Type B pancreatic cell (in vitro differentiated cells): ENCODE measurements around the gene CHAF1B. TPM values are rescaled to one million over a fixed set of nuclear protein-coding genes. Genes with fewer than 3 reads are reported as not detected.

Experiments
- DNase-seq: peaks from one replicate; pipeline ENCODE4 v3.0.0; 2021; ENCODE audit warnings: mixed read lengths; ENCODE audit not compliant: unreplicated experiment; ENCODE audit errors: extremely low spot score
- H3K27ac Mint-ChIP-seq: 2 replicates; pipeline ENCODE4 v1.8.0; 2021; ENCODE audit warnings: mild to moderate bottlenecking, mixed read lengths
- H3K27me3 Mint-ChIP-seq: 2 replicates; pipeline ENCODE4 v1.8.0; 2021; ENCODE audit warnings: mixed read lengths
- H3K36me3 Mint-ChIP-seq: 2 replicates; pipeline ENCODE4 v1.8.0; 2021; ENCODE audit warnings: mixed read lengths
- H3K4me1 Mint-ChIP-seq: one replicate; pipeline ENCODE4 v1.8.0; 2021; ENCODE audit warnings: mixed read lengths; ENCODE audit not compliant: unreplicated experiment
- H3K4me3 Mint-ChIP-seq: 2 replicates; pipeline ENCODE4 v1.8.0; 2021; ENCODE audit warnings: mild to moderate bottlenecking, mixed read lengths
- H3K9me3 Mint-ChIP-seq: 2 replicates; pipeline ENCODE4 v1.8.0; 2021; ENCODE audit warnings: mixed read lengths
- total RNA-seq: library from RNA; stranded (reverse); gene quantifications from 2 replicates; pipeline ENCODE4 v1.2.1, GENCODE V29; 2021; ENCODE audit warnings: low replicate concordance
- TF ChIP-seq, protein P1 (sequence below): fragments of 200-600 bp; sonication (generic); conservative IDR thresholded peaks from 2 replicates; pipeline ENCODE4 v1.5.0; 2021; ENCODE audit warnings: antibody characterized with exemption, mild to moderate bottlenecking

The CHAF1B gene
- total RNA-seq, 1 donor from 2014 or later, result 17.1 TPM

DNA sequence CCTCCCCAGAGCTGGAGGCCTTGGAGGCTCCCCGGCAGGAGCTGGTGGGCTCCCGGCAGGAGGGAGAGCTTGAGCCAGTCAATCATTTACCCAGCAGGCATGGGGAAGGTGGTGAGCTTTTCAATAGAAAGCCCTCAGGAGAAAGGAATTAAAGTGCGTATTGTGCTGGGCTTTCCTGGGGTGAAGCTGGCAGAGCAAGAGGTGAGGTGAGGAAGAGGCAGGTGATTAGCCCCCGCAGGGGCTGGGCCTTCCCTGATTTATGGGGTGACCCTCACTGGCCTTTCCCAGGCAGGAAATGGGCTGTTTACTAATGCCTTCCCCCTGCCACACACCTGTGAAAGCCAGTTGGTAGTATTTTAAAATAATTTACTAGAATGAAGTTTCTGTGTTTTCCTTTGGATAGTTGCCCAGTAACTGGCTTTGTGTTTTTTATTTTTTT is 68.9 kb downstream of the CHAF1B start:
- H3K4me3 Mint-ChIP-seq, result peak overlapping the region; percentile 2
- H3K27ac Mint-ChIP-seq, result peak overlapping the region; percentile 60
- TF ChIP-seq, protein P1, sequence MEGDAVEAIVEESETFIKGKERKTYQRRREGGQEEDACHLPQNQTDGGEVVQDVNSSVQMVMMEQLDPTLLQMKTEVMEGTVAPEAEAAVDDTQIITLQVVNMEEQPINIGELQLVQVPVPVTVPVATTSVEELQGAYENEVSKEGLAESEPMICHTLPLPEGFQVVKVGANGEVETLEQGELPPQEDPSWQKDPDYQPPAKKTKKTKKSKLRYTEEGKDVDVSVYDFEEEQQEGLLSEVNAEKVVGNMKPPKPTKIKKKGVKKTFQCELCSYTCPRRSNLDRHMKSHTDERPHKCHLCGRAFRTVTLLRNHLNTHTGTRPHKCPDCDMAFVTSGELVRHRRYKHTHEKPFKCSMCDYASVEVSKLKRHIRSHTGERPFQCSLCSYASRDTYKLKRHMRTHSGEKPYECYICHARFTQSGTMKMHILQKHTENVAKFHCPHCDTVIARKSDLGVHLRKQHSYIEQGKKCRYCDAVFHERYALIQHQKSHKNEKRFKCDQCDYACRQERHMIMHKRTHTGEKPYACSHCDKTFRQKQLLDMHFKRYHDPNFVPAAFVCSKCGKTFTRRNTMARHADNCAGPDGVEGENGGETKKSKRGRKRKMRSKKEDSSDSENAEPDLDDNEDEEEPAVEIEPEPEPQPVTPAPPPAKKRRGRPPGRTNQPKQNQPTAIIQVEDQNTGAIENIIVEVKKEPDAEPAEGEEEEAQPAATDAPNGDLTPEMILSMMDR, result no peak
- peaks cover 3% of the 10 kb centered on the region for H3K27me3 Mint-ChIP-seq
- H3K36me3 Mint-ChIP-seq, result no peaks in the 10 kb centered on the region
- H3K4me1 Mint-ChIP-seq, result peaks cover 20% of the 10 kb centered on the region
- DNase-seq, result no peak
- no peaks in the 10 kb centered on the region for H3K9me3 Mint-ChIP-seq

GRCh38 chr21:36454706-36455105 is 69.5 kb downstream of the CHAF1B start:
- H3K36me3 Mint-ChIP-seq, result no peaks in the 10 kb centered on the region
- no peaks in the 10 kb centered on the region for H3K9me3 Mint-ChIP-seq
- TF ChIP-seq, protein P1, result no peak
- peaks cover 3% of the 10 kb centered on the region for H3K27me3 Mint-ChIP-seq
- DNase-seq, result no peak
- no peak overlapping the region for H3K27ac Mint-ChIP-seq
- H3K4me1 Mint-ChIP-seq, result peaks cover 20% of the 10 kb centered on the region
- H3K4me3 Mint-ChIP-seq, result no peak overlapping the region

DNA sequence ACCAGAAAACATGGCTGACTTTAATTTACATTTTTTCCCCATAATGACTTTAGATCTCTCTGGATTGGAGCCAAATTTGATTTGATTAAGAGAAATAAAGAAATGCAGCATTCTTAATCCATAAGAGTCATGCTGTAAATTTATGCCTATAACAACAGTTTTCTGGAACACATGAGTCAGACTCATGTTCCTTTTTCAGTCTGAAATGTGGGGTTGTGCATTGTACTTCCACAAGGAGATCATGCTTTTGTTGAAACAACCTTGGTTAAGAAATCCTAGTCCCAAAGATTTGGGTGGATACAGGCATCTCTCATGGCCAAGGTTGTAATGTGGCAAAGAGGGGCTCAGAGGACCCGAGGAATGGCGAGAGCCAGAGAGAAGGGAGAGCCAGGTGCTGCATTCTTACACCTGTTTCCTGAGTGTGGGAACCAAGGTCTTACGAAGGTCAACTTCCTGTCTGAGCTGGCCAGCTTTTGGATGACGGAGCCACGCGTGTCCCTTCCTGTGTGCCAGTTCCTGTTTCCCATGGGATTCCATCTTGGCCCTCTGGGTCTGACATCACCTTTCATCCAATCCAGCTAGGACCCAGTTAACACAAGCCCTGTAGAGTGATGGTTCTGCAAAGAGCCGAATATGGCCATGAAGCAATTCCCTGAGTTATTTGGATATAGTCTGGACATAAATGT is 71.7 kb downstream of the CHAF1B start:
- TF ChIP-seq, protein P1, result no peak
- H3K4me1 Mint-ChIP-seq, result peaks cover 20% of the 10 kb centered on the region
- H3K36me3 Mint-ChIP-seq, result no peaks in the 10 kb centered on the region
- peaks cover 3% of the 10 kb centered on the region for H3K27me3 Mint-ChIP-seq
- H3K27ac Mint-ChIP-seq, result no peak overlapping the region
- no peaks in the 10 kb centered on the region for H3K9me3 Mint-ChIP-seq
- no peak overlapping the region for H3K4me3 Mint-ChIP-seq
- DNase-seq, result no peak

- no peaks in the 10 kb centered on the region for H3K9me3 Mint-ChIP-seq
- no peaks in the 10 kb centered on the region for H3K36me3 Mint-ChIP-seq
- H3K27me3 Mint-ChIP-seq, result peaks cover 11% of the 10 kb centered on the region
- TF ChIP-seq, protein P1, result no peak
- H3K27ac Mint-ChIP-seq, result no peak overlapping the region
- no peak overlapping the region for H3K4me3 Mint-ChIP-seq
- DNase-seq, result no peak
- peaks cover 16% of the 10 kb centered on the region for H3K4me1 Mint-ChIP-seq
These were observed 73.9 kb downstream of the CHAF1B start for GRCh38 chr21:36459098-36459497.

GRCh38 chr21:36460866-36461265 is 75.7 kb downstream of the CHAF1B start:
- Mint-ChIP-seq H3K27ac (no peak overlapping the region), H3K4me3 (no peak overlapping the region), H3K9me3 (no peaks in the 10 kb centered on the region), H3K36me3 (no peaks in the 10 kb centered on the region), H3K4me1 (peaks cover 8% of the 10 kb centered on the region), H3K27me3 (peaks cover 12% of the 10 kb centered on the region)
- TF ChIP-seq, protein P1, result no peak
- no peak for DNase-seq
